RWPE2 (cell line): Measurements from ENCODE around the gene RCAN1.

Source experiments
- ATAC-seq: fragments of 200-7000 bp; cut with Tn5 transposase; 3 replicates; pipeline ENCODE4 v1.9.1; 2021; ENCODE audit warnings: low read depth
- DNase-seq: peaks from one replicate; pipeline ENCODE4 v3.0.0-alpha.2; 2020; ENCODE audit warnings: low spot score
- H3K27ac ChIP-seq: fragments of 450-650 bp; 2 replicates; pipeline ENCODE4 v1.5.1; 2017; ENCODE audit warnings: mild to moderate bottlenecking; ENCODE audit not compliant: poor library complexity, severe bottlenecking
- H3K27me3 ChIP-seq: fragments of 250-450 bp; sonication (Bioruptor Pico); 2 replicates; pipeline ENCODE4 v1.5.1; 2021; ENCODE audit warnings: mild to moderate bottlenecking, moderate library complexity; ENCODE audit not compliant: insufficient read depth, poor library complexity, severe bottlenecking
- H3K36me3 ChIP-seq: fragments of 250-450 bp; sonication (Bioruptor Pico); 2 replicates; pipeline ENCODE4 v1.5.1; 2020; ENCODE audit warnings: low read depth, mild to moderate bottlenecking, moderate library complexity
- H3K4me1 ChIP-seq: fragments of 250-450 bp; sonication (Bioruptor Pico); 2 replicates; pipeline ENCODE4 v1.5.1; 2021; ENCODE audit warnings: mild to moderate bottlenecking, moderate library complexity; ENCODE audit not compliant: insufficient read depth, poor library complexity, severe bottlenecking
- H3K4me3 ChIP-seq: fragments of 250-450 bp; sonication (Bioruptor Pico); 2 replicates; pipeline ENCODE4 v1.5.1; 2021; ENCODE audit warnings: mild to moderate bottlenecking, moderate library complexity; ENCODE audit not compliant: severe bottlenecking
- H3K9me3 ChIP-seq: fragments of 250-450 bp; sonication (Bioruptor Pico); 2 replicates; pipeline ENCODE4 v1.5.1; 2021; ENCODE audit warnings: mild to moderate bottlenecking, moderate library complexity; ENCODE audit not compliant: severe bottlenecking
- TF ChIP-seq, protein P1 (sequence below): fragments of 450-650 bp; IDR thresholded peaks from one replicate; pipeline ENCODE4 v1.5.1; 2017; ENCODE audit warnings: mild to moderate bottlenecking, moderate library complexity; ENCODE audit not compliant: poor library complexity, severe bottlenecking

The RCAN1 gene

DNA sequence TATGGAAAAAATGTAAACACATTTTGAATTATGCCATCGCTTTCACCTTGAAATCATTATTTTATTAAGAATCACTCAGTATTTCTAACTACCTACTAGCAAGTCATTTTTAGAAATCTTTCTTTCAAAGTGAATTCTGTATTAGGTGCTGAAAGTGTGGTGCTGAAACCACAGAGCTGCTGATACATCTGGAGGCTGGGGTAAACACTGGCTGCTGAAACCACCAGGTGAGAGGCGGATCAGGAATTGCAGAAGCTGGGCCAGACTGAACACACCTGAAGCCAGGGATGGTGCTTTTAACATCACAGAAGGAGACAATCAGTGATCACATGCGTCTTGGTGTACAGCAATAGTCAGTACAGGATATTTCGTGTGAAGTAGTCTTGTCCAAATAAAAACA lies 60.7 kb downstream of the RCAN1 start:
- TF ChIP-seq, protein P1, sequence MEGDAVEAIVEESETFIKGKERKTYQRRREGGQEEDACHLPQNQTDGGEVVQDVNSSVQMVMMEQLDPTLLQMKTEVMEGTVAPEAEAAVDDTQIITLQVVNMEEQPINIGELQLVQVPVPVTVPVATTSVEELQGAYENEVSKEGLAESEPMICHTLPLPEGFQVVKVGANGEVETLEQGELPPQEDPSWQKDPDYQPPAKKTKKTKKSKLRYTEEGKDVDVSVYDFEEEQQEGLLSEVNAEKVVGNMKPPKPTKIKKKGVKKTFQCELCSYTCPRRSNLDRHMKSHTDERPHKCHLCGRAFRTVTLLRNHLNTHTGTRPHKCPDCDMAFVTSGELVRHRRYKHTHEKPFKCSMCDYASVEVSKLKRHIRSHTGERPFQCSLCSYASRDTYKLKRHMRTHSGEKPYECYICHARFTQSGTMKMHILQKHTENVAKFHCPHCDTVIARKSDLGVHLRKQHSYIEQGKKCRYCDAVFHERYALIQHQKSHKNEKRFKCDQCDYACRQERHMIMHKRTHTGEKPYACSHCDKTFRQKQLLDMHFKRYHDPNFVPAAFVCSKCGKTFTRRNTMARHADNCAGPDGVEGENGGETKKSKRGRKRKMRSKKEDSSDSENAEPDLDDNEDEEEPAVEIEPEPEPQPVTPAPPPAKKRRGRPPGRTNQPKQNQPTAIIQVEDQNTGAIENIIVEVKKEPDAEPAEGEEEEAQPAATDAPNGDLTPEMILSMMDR, result no peak
- Histone ChIP-seq H3K27ac (peak overlapping the region; percentile 85), H3K4me3 (no peak overlapping the region), H3K4me1 (peaks cover 27% of the 10 kb centered on the region), H3K9me3 (no peaks in the 10 kb centered on the region), H3K27me3 (no peaks in the 10 kb centered on the region), H3K36me3 (no peaks in the 10 kb centered on the region)
- ATAC-seq (no peak), DNase-seq (no peak)

DNA sequence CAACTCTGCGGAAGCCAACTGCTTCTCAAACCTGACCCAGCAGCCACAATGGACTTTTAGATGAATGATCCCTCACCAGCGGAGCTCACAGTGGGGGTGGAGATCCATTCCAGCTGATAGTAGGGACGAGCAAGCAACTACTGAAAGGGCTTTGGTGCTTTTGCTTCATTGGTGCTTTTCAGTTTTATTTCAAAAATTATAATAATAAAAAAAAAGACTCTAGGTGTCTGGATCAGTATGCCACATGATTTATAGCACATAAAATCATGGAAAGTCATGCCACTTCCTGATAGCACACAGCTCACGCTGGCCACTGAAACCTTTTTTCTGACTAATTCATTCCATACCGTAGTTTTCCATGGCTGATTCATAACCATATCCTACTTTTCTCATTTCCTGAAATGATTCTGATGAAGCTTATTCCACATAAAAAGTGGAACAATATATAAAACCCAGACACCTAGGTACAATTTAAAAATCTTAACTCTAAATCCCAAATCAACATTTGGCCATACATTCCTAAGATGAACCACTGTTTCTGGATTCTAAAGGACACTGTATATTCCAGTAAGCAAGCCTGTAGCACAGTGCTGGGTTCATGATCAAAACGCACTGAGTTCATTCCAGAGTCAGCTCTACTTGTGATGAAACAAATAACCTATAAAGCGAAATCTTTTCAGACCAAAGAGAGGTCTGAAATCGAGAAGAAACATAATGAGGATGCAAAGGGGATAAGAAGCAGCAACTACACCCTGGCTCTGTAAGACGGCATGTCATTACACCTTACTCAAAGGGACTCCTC lies 61.6 kb downstream of the RCAN1 start:
- Histone ChIP-seq H3K4me1 (peaks cover 20% of the 10 kb centered on the region), H3K36me3 (no peaks in the 10 kb centered on the region), H3K9me3 (no peaks in the 10 kb centered on the region), H3K27me3 (no peaks in the 10 kb centered on the region), H3K4me3 (no peak overlapping the region), H3K27ac (peak overlapping the region; percentile 85)
- no peak for DNase-seq
- ATAC-seq, result peak; percentile 90
- TF ChIP-seq, protein P1, result no peak

- no peak for ATAC-seq
- no peaks in the 10 kb centered on the region for H3K9me3 ChIP-seq
- TF ChIP-seq, protein P1, result no peak
- no peak for DNase-seq
- no peaks in the 10 kb centered on the region for H3K27me3 ChIP-seq
- peaks cover 15% of the 10 kb centered on the region for H3K4me1 ChIP-seq
- H3K4me3 ChIP-seq, result no peak overlapping the region
- no peaks in the 10 kb centered on the region for H3K36me3 ChIP-seq
- peak overlapping the region; percentile 85 for H3K27ac ChIP-seq
Measured at GRCh38 chr21:34552360-34553098, 62.4 kb downstream of the RCAN1 start.

- H3K4me3 ChIP-seq, result no peak overlapping the region
Measured at GRCh38 chr21:34550182-34550799, 64.6 kb downstream of the RCAN1 start.

More at GRCh38 chr21:34550182-34550799, 64.6 kb downstream of the RCAN1 start:
- Histone ChIP-seq H3K9me3 (no peaks in the 10 kb centered on the region), H3K4me1 (peaks cover 20% of the 10 kb centered on the region), H3K27me3 (no peaks in the 10 kb centered on the region), H3K27ac (no peak overlapping the region), H3K36me3 (no peaks in the 10 kb centered on the region)
- TF ChIP-seq, protein P1, result no peak
- ATAC-seq (no peak), DNase-seq (no peak)
